ENCODE measurements around the gene ATP1A2.

- no peak for TF ChIP-seq CTCF (IDR thresholded peaks at IDR 0.05)
- TF ChIP-seq POLR2A (IDR thresholded peaks at IDR 0.05): no peak
These were observed 47.4 kb downstream of the ATP1A2 start for GRCh38 chr1:160162931-160163330.
